Measurements from ENCODE around the gene BEAN1.
"Not testable (repeated sequence)": the region's sequence is repeated elsewhere in the genome, so short reads cannot be mapped to it uniquely, and the experiment has no call there.

- TF ChIP-seq POLR2A, CTCF (IDR thresholded peaks at IDR 0.05): not testable (repeated sequence)
Observed at GRCh38 chr16:66501563-66501962, 74.5 kb downstream of the BEAN1 start.

Measured in Peyer's patch (tissue), 4 donors.